Fibroblast of villous mesenchyme (primary cell): ENCODE data around the gene ATXN2. TPM values are rescaled to one million over a fixed set of nuclear protein-coding genes. Genes with fewer than 3 reads are reported as not detected.
"Not testable (repeated sequence)": the region's sequence is repeated elsewhere in the genome, so short reads cannot be mapped to it uniquely, and the experiment has no call there.

ENCODE experiments used
- DNase-seq: peaks from one replicate; pipeline ENCODE4 v3.0.0-alpha.2; 2010; ENCODE audit warnings: low read depth
- H3K4me3 ChIP-seq: 2 replicates; pipeline ENCODE4 v1.5.1; 2011; ENCODE audit warnings: low read depth, mild to moderate bottlenecking, low read length
- CTCF ChIP-seq: IDR thresholded peaks from 2 replicates; pipeline ENCODE4 v1.5.1; 2012; ENCODE audit warnings: low read depth, mild to moderate bottlenecking, low read length; ENCODE audit not compliant: insufficient read depth
- total RNA-seq: library from RNA; depleted of rRNA; stranded (reverse); fragments of >200 nt; gene quantifications from 2 replicates; pipeline ENCODE4 v1.2.3, GENCODE V29; 2012

The ATXN2 gene
- total RNA-seq, 1 donor: 71.7 TPM

- DNase-seq: peak; percentile 40
- H3K4me3 ChIP-seq: peak overlapping the region; percentile 95
- no peak for TF ChIP-seq CTCF
Observed at GRCh38 chr12:111597831-111598636, 1.1 kb downstream of the ATXN2 start.

- peak overlapping the region; percentile 95 for H3K4me3 ChIP-seq
- DNase-seq: peak; percentile 65
- TF ChIP-seq CTCF: no peak
Observed at GRCh38 chr12:111596985-111597830, 1.9 kb downstream of the ATXN2 start.

GRCh38 chr12:111595341-111595835, 3.7 kb downstream of the ATXN2 start:
- H3K4me3 ChIP-seq: peak overlapping the region; percentile 29
- DNase-seq: not testable (repeated sequence)

- not testable (repeated sequence) for DNase-seq
Observed at GRCh38 chr12:111591399-111592010, 7.6 kb downstream of the ATXN2 start.

GRCh38 chr12:111590552-111590951, 8.6 kb downstream of the ATXN2 start:
- no peak for TF ChIP-seq CTCF
- DNase-seq: no peak
- no peak overlapping the region for H3K4me3 ChIP-seq

More at GRCh38 chr12:111591399-111592010, 7.6 kb downstream of the ATXN2 start:
- not testable (repeated sequence) for H3K4me3 ChIP-seq

GRCh38 chr12:111589601-111590000, 9.5 kb downstream of the ATXN2 start:
- DNase-seq: no peak
- H3K4me3 ChIP-seq: no peak overlapping the region
- TF ChIP-seq CTCF: no peak

GRCh38 chr12:111588010-111588409, 11.1 kb downstream of the ATXN2 start:
- no peak for DNase-seq
- no peak for TF ChIP-seq CTCF
- no peak overlapping the region for H3K4me3 ChIP-seq
